NT2/D1 (cell line): ENCODE data around the gene AP5B1.

Experiments
- YY1 ChIP-seq: IDR thresholded peaks from 2 replicates; pipeline ENCODE4 v1.6.1; 2011; ENCODE audit not compliant: insufficient read length, insufficient read depth
- ZNF274 ChIP-seq: IDR thresholded peaks from 2 replicates; pipeline ENCODE4 v1.6.1; 2011; ENCODE audit warnings: mild to moderate bottlenecking, low read depth, low read length

- TF ChIP-seq ZNF274 (no peak), YY1 (no peak)
Measured at GRCh38 chr11:65766535-65766934, 14.2 kb downstream of the AP5B1 start.
